Stimulated activated CD8-positive, alpha-beta memory T cell treated with anti-CD3 and anti-CD28 coated beads, Interleukin-12 subunit alpha, Interleukin-12 subunit beta, amount 100 ng/mL, for 24 hours (primary cell): ENCODE data around the gene NPEPL1.
"Not testable (repeated sequence)": the region's sequence is repeated elsewhere in the genome, so short reads cannot be mapped to it uniquely, and the experiment has no call there.

Experiments used
- DNase-seq: peaks from one replicate; pipeline ENCODE4 v3.0.0-alpha.2; 2020; ENCODE audit errors: extremely low read depth

The NPEPL1 gene

GRCh38 chr20:58757647-58758046 lies 65.0 kb downstream of the NPEPL1 start:
- not testable (repeated sequence) for DNase-seq

GRCh38 chr20:58759947-58760346 lies 67.3 kb downstream of the NPEPL1 start:
- DNase-seq: no peak

GRCh38 chr20:58760856-58761255 lies 68.3 kb downstream of the NPEPL1 start:
- no peak for DNase-seq

- DNase-seq: no peak
Observed at GRCh38 chr20:58762120-58762519, 69.5 kb downstream of the NPEPL1 start.

- no peak for DNase-seq
Observed at GRCh38 chr20:58763076-58763475, 70.5 kb downstream of the NPEPL1 start.
